Epithelial cell of proximal tubule (primary cell): ENCODE results near the gene DNAJB8. TPM values are rescaled to one million over a fixed set of nuclear protein-coding genes. Genes with fewer than 3 reads are reported as not detected.

ENCODE experiments used
- DNase-seq: peaks from one replicate; pipeline ENCODE4 v3.0.0-alpha.2; 2011; ENCODE audit warnings: low read depth
- H3K4me3 ChIP-seq: 2 replicates; pipeline ENCODE4 v1.5.1; 2011; ENCODE audit warnings: low read depth, mild to moderate bottlenecking, low read length
- CTCF ChIP-seq: conservative IDR thresholded peaks from 2 replicates; pipeline ENCODE4 v1.5.1; 2012; ENCODE audit warnings: low read depth, mild to moderate bottlenecking, low read length
- total RNA-seq: library from RNA; depleted of rRNA; stranded (reverse); fragments of >200 nt; gene quantifications from 2 replicates; pipeline ENCODE4 v1.2.3, GENCODE V29; 2015

The DNAJB8 gene
- total RNA-seq, 1 donor from 2014 or later: not detected

- no peak overlapping the region for H3K4me3 ChIP-seq
- no peak for TF ChIP-seq CTCF
- no peak for DNase-seq
Observed at GRCh38 chr3:128490915-128491690, 24.4 kb upstream of the DNAJB8 start.

GRCh38 chr3:128490650-128490914 is 23.9 kb upstream of the DNAJB8 start:
- TF ChIP-seq CTCF: no peak
- H3K4me3 ChIP-seq: no peak overlapping the region
- no peak for DNase-seq

- DNase-seq: no peak
- H3K4me3 ChIP-seq: peak overlapping the region; percentile 50
- TF ChIP-seq CTCF: no peak
Observed at GRCh38 chr3:128489927-128490649, 23.4 kb upstream of the DNAJB8 start.

GRCh38 chr3:128489674-128489926 is 22.9 kb upstream of the DNAJB8 start:
- no peak for DNase-seq
- H3K4me3 ChIP-seq: peak overlapping the region; percentile 50
- no peak for TF ChIP-seq CTCF

GRCh38 chr3:128488991-128489673 is 22.4 kb upstream of the DNAJB8 start:
- DNase-seq: no peak
- no peak for TF ChIP-seq CTCF

GRCh38 chr3:128488636-128488990 is 21.9 kb upstream of the DNAJB8 start:
- no peak for TF ChIP-seq CTCF
- H3K4me3 ChIP-seq: peak overlapping the region; percentile 50

More at GRCh38 chr3:128488991-128489673, 22.4 kb upstream of the DNAJB8 start:
- peak overlapping the region; percentile 50 for H3K4me3 ChIP-seq

More at GRCh38 chr3:128488636-128488990, 21.9 kb upstream of the DNAJB8 start:
- DNase-seq: no peak
